PC-3 (cell line): ENCODE measurements around the gene ELOVL2. TPM values are rescaled to one million over a fixed set of nuclear protein-coding genes. Genes with fewer than 3 reads are reported as not detected.
"Not testable (repeated sequence)": the region's sequence is repeated elsewhere in the genome, so short reads cannot be mapped to it uniquely, and the experiment has no call there.

Source experiments
- ATAC-seq: fragments of 200-7000 bp; cut with Tn5 transposase; 2 replicates; pipeline ENCODE4 v1.9.1; 2020; ENCODE audit warnings: mild to moderate bottlenecking, moderate library complexity
- BruUV-seq: library from RNA; stranded (reverse); fragments of 400-500 nt; replicated peaks from 2 replicates; lab custom pipeline; 2021; lab: Mats Ljungman, UMichigan
- CTCF ChIA-PET: fragments of 300-600 bp; sonication (Branson Sonifier 250); formaldehyde crosslinking; loops from one replicate; lab custom pipeline; 2022; ENCODE audit warnings: antibody characterized with exemption; lab: Charles Lee
- POLR2A ChIA-PET: fragments of 300-600 bp; sonication (Branson Sonifier 250); formaldehyde crosslinking; loops from one replicate; lab custom pipeline; 2022; ENCODE audit warnings: antibody characterized with exemption; ENCODE audit not compliant: unreplicated experiment; lab: Charles Lee
- DNase-seq: peaks from one replicate; pipeline ENCODE4 v3.0.0-alpha.2; 2015
- H2AFZ ChIP-seq: fragments of 300-600 bp; sonication (generic); 2 replicates; pipeline ENCODE4 v1.6.0; 2016; ENCODE audit warnings: antibody characterized with exemption, low read length
- H3F3A ChIP-seq: fragments of 300-600 bp; sonication (generic); one replicate; pipeline ENCODE4 v1.6.0; 2017; ENCODE audit warnings: antibody characterized with exemption, low read length, control low read depth, mild to moderate bottlenecking; ENCODE audit not compliant: unreplicated experiment
- H3K27ac ChIP-seq: fragments of 300-600 bp; sonication (generic); 2 replicates; pipeline ENCODE4 v1.5.1; 2016; ENCODE audit warnings: mild to moderate bottlenecking, low read length
- H3K27me3 ChIP-seq: fragments of 300-600 bp; sonication (generic); 2 replicates; pipeline ENCODE4 v1.6.1; 2016; ENCODE audit warnings: low read length, mixed read lengths
- H3K36me3 ChIP-seq: fragments of 300-600 bp; sonication (generic); 2 replicates; pipeline ENCODE4 v1.6.1; 2016; ENCODE audit warnings: low read depth, mixed run types, low read length, mixed read lengths
- H3K4me1 ChIP-seq: fragments of 300-600 bp; sonication (generic); 2 replicates; pipeline ENCODE4 v1.5.1; 2016; ENCODE audit warnings: low read length; ENCODE audit not compliant: insufficient read depth
- H3K4me2 ChIP-seq: fragments of 300-600 bp; sonication (generic); 2 replicates; pipeline ENCODE4 v1.6.0; 2016; ENCODE audit warnings: low read length
- H3K4me3 ChIP-seq: fragments of 300-600 bp; sonication (generic); 2 replicates; pipeline ENCODE4 v1.5.1; 2016; ENCODE audit warnings: mild to moderate bottlenecking, low read length, mixed read lengths
- H3K79me2 ChIP-seq: fragments of 300-600 bp; sonication (generic); 2 replicates; pipeline ENCODE4 v1.6.1; 2017; ENCODE audit warnings: low read length, mixed read lengths
- H3K9ac ChIP-seq: fragments of 300-600 bp; sonication (generic); 2 replicates; pipeline ENCODE4 v1.6.0; 2016; ENCODE audit warnings: mild to moderate bottlenecking, low read length
- H3K9me2 ChIP-seq: fragments of 300-600 bp; sonication (generic); replicated peaks from 2 replicates; pipeline ENCODE4 v1.6.1; 2016; ENCODE audit warnings: mixed run types, low read length, mixed read lengths
- H3K9me3 ChIP-seq: fragments of 300-600 bp; sonication (generic); 2 replicates; pipeline ENCODE4 v1.6.1; 2016; ENCODE audit warnings: low read length, mixed read lengths
- H4K20me1 ChIP-seq: fragments of 300-600 bp; sonication (generic); 2 replicates; pipeline ENCODE4 v1.6.1; 2016; ENCODE audit warnings: low read length, mixed read lengths
- CTCF ChIP-seq: fragments of 300-600 bp; sonication (generic); conservative IDR thresholded peaks from 2 replicates; pipeline ENCODE4 v1.5.1; 2017; ENCODE audit warnings: antibody characterized with exemption, low read depth, mild to moderate bottlenecking, low read length
- EZH2 ChIP-seq: fragments of 300-600 bp; sonication (generic); IDR thresholded peaks from one replicate; pipeline ENCODE4 v1.6.1; 2017; ENCODE audit warnings: antibody characterized with exemption, mild to moderate bottlenecking, low read length; ENCODE audit not compliant: unreplicated experiment
- EZH2phosphoT487 ChIP-seq: fragments of 300-600 bp; sonication (generic); IDR thresholded peaks from 2 replicates; pipeline ENCODE4 v1.6.1; 2018; ENCODE audit warnings: mild to moderate bottlenecking, antibody characterized with exemption, low read length, borderline replicate concordance
- intact Hi-C: fragments of 100-400 bp; cut with micrococcal nuclease; formaldehyde crosslinking; loops from 2 replicates; pipeline ENCODE4 v1.9.0; 2023
- total RNA-seq: library from RNA; depleted of rRNA; stranded (reverse); fragments of >200 nt; gene quantifications from 2 replicates; pipeline ENCODE4 v1.2.3, GENCODE V29; 2014

Gene ELOVL2
- total RNA-seq, 1 experiment from 2014 or later: 0.91 TPM

- TF ChIP-seq EZH2: no peak
- no peak for TF ChIP-seq EZH2phosphoT487
- TF ChIP-seq CTCF: no peak
- Histone ChIP-seq H3K9me3 (no peaks in the 10 kb centered on the region), H3K79me2 (peaks cover 37% of the 10 kb centered on the region), H3K4me1 (peaks cover 18% of the 10 kb centered on the region), H4K20me1 (no peaks in the 10 kb centered on the region), H3K9me2 (no peaks in the 10 kb centered on the region), H3K36me3 (no peaks in the 10 kb centered on the region), H3K4me2 (peak overlapping the region; percentile 93), H3K27me3 (no peaks in the 10 kb centered on the region), H2AFZ (peak overlapping the region; percentile 98), H3K27ac (peak overlapping the region; percentile 69), H3F3A (no peaks in the 10 kb centered on the region), H3K4me3 (peak overlapping the region; percentile 96), H3K9ac (peak overlapping the region; percentile 94)
- no peak for DNase-seq
- peak; percentile 11 for ATAC-seq
- ChIA-PET CTCF (no interaction called here), POLR2A (interaction anchor here (0.6 to 1.0 kb wide), 3 partner anchors 114 to 403 kb away, joined by 3 read pairs; partner anchors contain the start of gene NEDD9)
- intact Hi-C loops: loop anchor here (5.0 to 10.0 kb wide), 2 partner anchors 142 to 484 kb away; partner anchors contain the start of gene NEDD9
- TSS peak; percentile 65 for BruUV-seq
Observed at GRCh38 chr6:11092668-11093375, 48.7 kb upstream of the ELOVL2 start.

- intact Hi-C loops: loop anchor here (5.0 to 10.0 kb wide), 2 partner anchors 144 to 486 kb away; partner anchors contain the start of gene NEDD9
- BruUV-seq, H3F3A ChIP-seq, ATAC-seq, H3K9ac ChIP-seq, H3K36me3 ChIP-seq, H3K4me3 ChIP-seq, H3K9me3 ChIP-seq, H3K27ac ChIP-seq, DNase-seq, H3K4me2 ChIP-seq, POLR2A ChIA-PET, CTCF ChIA-PET, H4K20me1 ChIP-seq, H2AFZ ChIP-seq, H3K27me3 ChIP-seq, H3K9me2 ChIP-seq: not testable (repeated sequence)
- Histone ChIP-seq H3K79me2 (peaks cover 20% of the 10 kb centered on the region), H3K4me1 (peaks cover 18% of the 10 kb centered on the region)
Observed at GRCh38 chr6:11091141-11091540, 47.0 kb upstream of the ELOVL2 start.

- Histone ChIP-seq H3K4me3 (no peak overlapping the region), H4K20me1 (no peaks in the 10 kb centered on the region), H3K79me2 (peaks cover 6% of the 10 kb centered on the region), H3K4me2 (no peak overlapping the region), H3K27ac (no peak overlapping the region), H3K9me2 (no peaks in the 10 kb centered on the region), H3K27me3 (no peaks in the 10 kb centered on the region), H3K36me3 (no peaks in the 10 kb centered on the region), H3F3A (no peaks in the 10 kb centered on the region), H2AFZ (no peak overlapping the region), H3K4me1 (peaks cover 6% of the 10 kb centered on the region), H3K9ac (no peak overlapping the region), H3K9me3 (no peaks in the 10 kb centered on the region)
- TF ChIP-seq EZH2phosphoT487 (no peak), EZH2 (no peak), CTCF (no peak)
- intact Hi-C loops: loop anchor here (5.0 to 10.0 kb wide), 2 partner anchors 145 to 488 kb away; partner anchors contain the start of gene NEDD9
- DNase-seq (no peak), ATAC-seq (no peak)
- ChIA-PET CTCF (no interaction called here), POLR2A (no interaction called here)
- no TSS peak for BruUV-seq
Observed at GRCh38 chr6:11089695-11090094, 45.6 kb upstream of the ELOVL2 start.

- H4K20me1 ChIP-seq, intact Hi-C loops, H3K79me2 ChIP-seq, H3K27ac ChIP-seq, ATAC-seq, DNase-seq, H3K36me3 ChIP-seq, H3K9me3 ChIP-seq, CTCF ChIA-PET, H3K27me3 ChIP-seq, H3K4me3 ChIP-seq, H3K4me2 ChIP-seq, H3K4me1 ChIP-seq, H3K9ac ChIP-seq, H3F3A ChIP-seq, BruUV-seq, H3K9me2 ChIP-seq, H2AFZ ChIP-seq: not testable (repeated sequence)
- POLR2A ChIA-PET: interaction anchor here (0.6 kb wide), 1 partner anchor 249 kb away, joined by 4 read pairs; the partner anchor contains the start of gene MAK
Observed at GRCh38 chr6:11087141-11087812, 43.2 kb upstream of the ELOVL2 start.
